GM19043 (cell line): ENCODE data around the gene CCNT1.
"Not testable (repeated sequence)": the region's sequence is repeated elsewhere in the genome, so short reads cannot be mapped to it uniquely, and the experiment has no call there.

Experiments
- ATAC-seq: cut with Tn5 transposase; IDR thresholded peaks from one replicate; pipeline ENCODE4 v1.9.1; 2021; ENCODE audit warnings: low read depth; ENCODE audit not compliant: unreplicated experiment

CCNT1 gene

GRCh38 chr12:48716493-48717251, at the start of gene CCNT1:
CCNT1 (minus strand) TSS chr12:48716707; CDS start chr12:48716675, 32 bp downstream.
- peak; percentile 97 for ATAC-seq

- ATAC-seq: peak; percentile 53
These were observed 49.3 kb upstream of the CCNT1 start for GRCh38 chr12:48765753-48766162.

GRCh38 chr12:48764521-48764920, 48.0 kb upstream of the CCNT1 start:
- ATAC-seq: no peak

- no peak for ATAC-seq
These were observed 42.2 kb upstream of the CCNT1 start for GRCh38 chr12:48758737-48759136.

- ATAC-seq: no peak
These were observed 41.7 kb upstream of the CCNT1 start for GRCh38 chr12:48758186-48758585.

GRCh38 chr12:48750769-48751356, 34.4 kb upstream of the CCNT1 start:
- ATAC-seq: no peak

- ATAC-seq: no peak
These were observed 33.7 kb upstream of the CCNT1 start for GRCh38 chr12:48750215-48750614.

GRCh38 chr12:48744251-48745008, 27.9 kb upstream of the CCNT1 start:
- no peak for ATAC-seq

GRCh38 chr12:48739618-48740269, 23.2 kb upstream of the CCNT1 start:
- no peak for ATAC-seq

GRCh38 chr12:48736456-48736855, 19.9 kb upstream of the CCNT1 start:
- no peak for ATAC-seq

- no peak for ATAC-seq
These were observed 12.3 kb upstream of the CCNT1 start for GRCh38 chr12:48728807-48729206.

- not testable (repeated sequence) for ATAC-seq
These were observed 4.2 kb upstream of the CCNT1 start for GRCh38 chr12:48720737-48721136.

- not testable (repeated sequence) for ATAC-seq
These were observed 3.7 kb upstream of the CCNT1 start for GRCh38 chr12:48720171-48720570.

GRCh38 chr12:48719002-48719401, 2.5 kb upstream of the CCNT1 start:
- ATAC-seq: not testable (repeated sequence)

- ATAC-seq: no peak
These were observed 767 bp upstream of the CCNT1 start for GRCh38 chr12:48717252-48717695.

- no peak for ATAC-seq
These were observed 377 bp downstream of the CCNT1 start for GRCh38 chr12:48716168-48716492.

- ATAC-seq: no peak
These were observed 4.3 kb downstream of the CCNT1 start for GRCh38 chr12:48712209-48712608.

- not testable (repeated sequence) for ATAC-seq
These were observed 17.7 kb downstream of the CCNT1 start for GRCh38 chr12:48698822-48699221.

- ATAC-seq: no peak
These were observed 19.9 kb downstream of the CCNT1 start for GRCh38 chr12:48696626-48697025.

GRCh38 chr12:48695859-48696258, 20.6 kb downstream of the CCNT1 start:
- no peak for ATAC-seq

GRCh38 chr12:48694038-48694437, 22.5 kb downstream of the CCNT1 start:
- ATAC-seq: no peak
